ENCODE data around the gene KIZ.

KIZ gene

GRCh38 chr20:21272679-21273078 is 146.8 kb downstream of the KIZ start:
- DNase-seq = no peak

- no peak for DNase-seq
These were observed 148.0 kb downstream of the KIZ start for GRCh38 chr20:21273755-21274386.

GRCh38 chr20:21278829-21279228 is 152.9 kb downstream of the KIZ start:
- DNase-seq = no peak

- DNase-seq = no peak
These were observed 154.0 kb downstream of the KIZ start for GRCh38 chr20:21279706-21280521.

GRCh38 chr20:21280522-21281016 is 154.7 kb downstream of the KIZ start:
- DNase-seq = no peak

GRCh38 chr20:21286775-21287174 is 160.9 kb downstream of the KIZ start:
- DNase-seq = no peak

GRCh38 chr20:21288587-21289370 is 162.9 kb downstream of the KIZ start:
- DNase-seq = no peak

GRCh38 chr20:21289651-21290050 is 163.8 kb downstream of the KIZ start:
- no peak for DNase-seq

- no peak for DNase-seq
These were observed 165.1 kb downstream of the KIZ start for GRCh38 chr20:21291026-21291425.

- no peak for DNase-seq
These were observed 168.9 kb downstream of the KIZ start for GRCh38 chr20:21294755-21295154.
